NCI-H526 treated with DMSO at 0.1 percent for 48 hours (cell line): ENCODE data around the gene CIZ1.
A peak's percentile ranks its signal among the peaks of the same experiment; 100 is the strongest.
"Not testable (repeated sequence)": the region's sequence is repeated elsewhere in the genome, so short reads cannot be mapped to it uniquely, and the experiment has no call there.

Experiments
- DNase-seq: peaks from one replicate; lab custom pipeline; 2025; lab: John Stamatoyannopoulos, UW

The CIZ1 gene

GRCh38 chr9:128145536-128145935 is 45.8 kb downstream of the CIZ1 start:
- no peak for DNase-seq

GRCh38 chr9:128144239-128145181 is 46.9 kb downstream of the CIZ1 start:
- DNase-seq, result no peak

- DNase-seq, result no peak
These were observed 47.7 kb downstream of the CIZ1 start for GRCh38 chr9:128143525-128144238.

- no peak for DNase-seq
These were observed 48.8 kb downstream of the CIZ1 start for GRCh38 chr9:128142596-128142995.

- DNase-seq, result no peak
These were observed 49.3 kb downstream of the CIZ1 start for GRCh38 chr9:128142061-128142460.

- DNase-seq, result no peak
These were observed 49.8 kb downstream of the CIZ1 start for GRCh38 chr9:128141604-128142003.

- no peak for DNase-seq
These were observed 51.8 kb downstream of the CIZ1 start for GRCh38 chr9:128139621-128140020.

GRCh38 chr9:128138001-128138400 is 53.4 kb downstream of the CIZ1 start:
- no peak for DNase-seq

GRCh38 chr9:128136816-128137793 is 54.3 kb downstream of the CIZ1 start:
- DNase-seq, result no peak

- not testable (repeated sequence) for DNase-seq
These were observed 55.8 kb downstream of the CIZ1 start for GRCh38 chr9:128135561-128135960.

- not testable (repeated sequence) for DNase-seq
These were observed 59.2 kb downstream of the CIZ1 start for GRCh38 chr9:128132139-128132538.

GRCh38 chr9:128131346-128131745 is 60.0 kb downstream of the CIZ1 start:
- not testable (repeated sequence) for DNase-seq

- not testable (repeated sequence) for DNase-seq
These were observed 60.7 kb downstream of the CIZ1 start for GRCh38 chr9:128130651-128131050.

GRCh38 chr9:128129976-128130590 is 61.3 kb downstream of the CIZ1 start:
- DNase-seq, result not testable (repeated sequence)

- DNase-seq, result no peak
These were observed 62.4 kb downstream of the CIZ1 start for GRCh38 chr9:128128836-128129590.

GRCh38 chr9:128127990-128128835 is 63.2 kb downstream of the CIZ1 start:
- DNase-seq, result peak; percentile 63

GRCh38 chr9:128127568-128127989 is 63.8 kb downstream of the CIZ1 start, which contains the start of gene PTGES2:
PTGES2 (minus strand) TSS chr9:128127729; CDS start chr9:128127717, 12 bp downstream.
- DNase-seq, result peak; percentile 56

GRCh38 chr9:128125580-128126354 is 65.6 kb downstream of the CIZ1 start:
- DNase-seq, result no peak
